HG03060 (cell line): ENCODE data around the gene TEX19.

Experiments
- ATAC-seq: cut with Tn5 transposase; IDR thresholded peaks from one replicate; pipeline ENCODE4 v1.9.1; 2021; ENCODE audit warnings: low read depth, moderate number of reproducible peaks; ENCODE audit not compliant: unreplicated experiment

Gene TEX19

DNA sequence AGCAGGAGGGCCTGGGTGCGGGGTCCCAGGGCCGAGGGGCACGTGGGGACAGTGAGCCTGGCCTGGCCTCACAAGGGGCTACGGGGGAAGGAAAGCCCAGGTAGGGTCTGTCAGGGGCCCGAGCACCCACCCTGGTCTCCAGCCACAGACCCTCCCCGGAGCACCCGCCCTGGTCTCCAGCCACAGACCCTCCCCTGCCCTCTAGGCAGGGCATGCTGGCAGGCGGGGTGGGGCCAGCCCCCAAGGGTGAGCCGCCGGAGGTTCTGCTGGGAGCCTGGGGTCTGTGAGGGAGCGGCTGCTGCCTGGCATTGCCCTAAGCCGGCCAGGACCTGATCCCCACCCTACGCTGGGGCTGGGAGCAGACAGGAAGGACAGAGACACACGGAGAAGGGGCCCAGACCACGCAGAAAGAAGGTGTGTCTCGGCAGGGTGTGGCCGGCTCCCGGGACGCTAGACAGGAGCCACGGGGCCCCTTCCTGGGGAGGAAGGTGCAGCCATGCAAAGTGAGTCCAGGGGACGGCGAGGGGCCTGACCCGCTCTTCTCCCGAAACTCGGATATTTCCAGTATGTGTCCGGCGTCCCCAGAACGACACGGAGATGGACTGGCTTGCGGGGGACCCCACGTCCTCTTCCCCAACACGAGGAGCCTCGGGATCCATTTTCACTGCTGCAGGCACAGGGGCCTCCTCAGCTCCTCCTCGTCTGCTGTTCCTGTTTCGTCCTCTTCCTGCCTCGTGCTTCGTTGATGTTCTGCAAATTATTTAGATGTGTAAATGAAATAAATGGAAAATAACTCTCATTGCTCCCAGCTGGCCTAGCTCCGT, 28.0 kb downstream of the TEX19 start:
- no peak for ATAC-seq

DNA sequence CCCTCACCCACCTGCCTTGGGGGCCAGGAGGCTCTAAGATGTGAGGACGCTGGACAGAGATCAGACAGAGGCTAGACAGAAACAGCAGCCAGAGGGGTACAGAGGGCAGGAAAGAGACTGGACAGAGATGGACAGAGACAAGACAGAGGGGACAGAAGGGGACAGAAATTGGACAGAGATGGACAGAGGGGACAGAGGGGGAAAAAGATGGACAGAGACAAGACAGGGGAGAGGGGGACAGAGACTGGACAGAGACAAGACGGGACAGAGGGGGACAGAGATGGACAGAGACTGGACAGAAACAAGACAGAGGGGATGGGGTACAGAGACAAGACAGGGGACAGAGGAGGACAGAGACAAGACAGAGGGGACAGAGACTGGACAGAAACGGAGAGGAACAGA, 28.7 kb downstream of the TEX19 start:
- ATAC-seq: no peak

DNA sequence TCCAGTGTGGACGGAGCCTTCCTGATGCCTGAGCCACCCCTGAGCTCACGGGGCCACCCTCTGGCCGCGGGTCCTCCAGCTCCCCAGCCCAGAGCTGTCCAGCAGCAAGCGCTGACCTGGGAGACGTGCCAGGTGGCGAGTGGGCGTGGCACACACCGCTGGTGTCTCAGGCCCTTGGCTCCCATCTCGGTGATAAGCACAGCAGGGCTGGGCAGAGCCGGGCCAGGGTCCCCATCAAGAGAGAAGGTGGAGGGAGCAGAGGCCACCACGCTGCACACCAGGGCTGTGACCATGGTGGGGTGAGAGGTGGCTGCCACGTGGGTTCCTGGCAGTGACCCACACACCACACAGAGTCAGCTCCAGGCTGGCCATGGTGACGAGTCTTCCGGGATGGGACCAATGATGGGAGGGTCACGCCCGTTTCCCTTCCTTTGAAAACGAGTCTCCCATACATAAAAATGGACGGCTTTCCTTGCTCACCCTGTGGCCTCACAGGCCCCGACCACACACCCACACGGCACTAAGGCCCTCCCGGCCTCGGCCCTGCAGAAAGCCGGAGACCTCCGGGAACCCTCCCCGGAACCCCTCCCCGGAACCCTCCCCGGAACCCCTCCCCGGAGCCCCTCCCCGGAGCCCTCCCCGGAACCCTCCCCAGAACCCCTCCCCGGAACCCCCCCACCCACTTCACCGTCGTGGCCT, 29.3 kb downstream of the TEX19 start:
- no peak for ATAC-seq

DNA sequence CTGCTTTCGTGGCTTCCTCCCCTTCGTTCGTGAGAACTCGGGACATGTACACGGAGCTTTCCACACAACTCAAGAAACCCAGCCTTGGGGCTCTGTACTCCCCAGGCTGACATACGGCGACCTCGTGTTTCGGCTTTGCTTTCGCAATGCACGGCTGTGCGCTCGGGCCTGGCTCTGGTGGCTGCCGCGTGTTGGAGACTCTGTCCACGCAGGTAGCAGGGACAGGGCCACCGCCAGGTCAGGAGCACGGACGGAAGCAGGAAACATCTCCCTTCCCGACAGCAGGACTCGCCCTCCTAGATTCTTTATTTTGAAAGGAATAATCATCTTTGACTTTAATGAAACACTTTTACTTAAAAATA, 29.9 kb downstream of the TEX19 start:
- ATAC-seq: no peak

DNA sequence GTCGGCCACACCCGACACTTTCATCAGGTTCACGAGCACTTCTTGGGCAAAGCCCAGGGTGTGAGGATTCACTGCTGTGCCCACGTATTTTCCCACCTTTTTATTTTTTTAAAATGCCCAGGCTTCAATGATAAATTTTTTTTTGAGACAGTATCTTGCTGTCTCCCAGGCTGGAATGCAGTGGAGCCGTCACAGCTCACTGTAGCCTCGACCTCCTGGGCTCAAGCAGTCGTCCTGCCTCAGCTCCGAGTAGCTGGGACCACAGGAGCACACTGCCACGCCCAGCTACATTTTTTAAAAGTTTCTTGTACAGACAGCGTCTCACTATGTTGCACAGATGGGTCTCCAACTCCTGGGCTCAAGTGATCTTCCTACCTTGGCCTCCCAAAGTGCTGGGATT, 30.3 kb downstream of the TEX19 start:
- ATAC-seq: no peak

DNA sequence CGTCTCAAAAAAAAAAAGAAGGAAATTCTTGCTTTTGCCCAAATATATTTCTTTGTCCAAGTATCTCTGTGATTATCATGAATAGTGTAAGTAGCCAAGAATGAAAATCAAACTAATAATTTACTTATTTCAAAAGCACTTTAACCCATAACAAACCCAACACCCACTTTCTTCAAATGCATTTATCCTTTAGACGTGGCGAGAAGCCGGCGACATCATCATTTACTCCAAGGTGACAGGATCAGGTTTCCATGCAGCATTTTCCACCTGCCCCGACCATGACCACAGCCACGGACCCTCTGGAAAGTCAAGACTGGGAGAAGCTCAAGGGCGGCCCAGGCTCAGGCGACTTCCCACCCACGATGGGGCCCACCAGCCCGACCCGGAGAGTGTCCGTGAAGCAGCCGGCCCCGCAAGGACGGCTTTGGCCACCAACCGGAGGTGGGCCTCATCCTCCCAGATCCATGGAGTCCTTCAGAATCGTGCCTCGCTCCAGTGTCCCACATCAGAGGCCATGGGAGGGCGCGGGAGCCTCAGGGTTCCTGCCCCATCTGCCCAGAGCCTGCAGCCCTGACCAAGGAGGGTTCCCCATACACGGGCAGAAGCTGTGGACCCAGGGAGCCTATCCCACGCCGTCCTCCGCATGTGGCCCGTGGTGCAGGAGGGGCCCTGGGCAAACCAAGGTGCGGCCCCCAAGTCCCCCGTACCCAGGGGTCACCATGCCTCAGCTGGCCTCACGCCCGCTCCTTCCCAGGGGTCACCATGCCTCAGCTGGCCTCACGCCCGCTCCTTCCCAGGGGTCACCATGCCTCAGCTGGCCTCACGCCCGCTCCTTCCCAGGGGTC, 31.2 kb downstream of the TEX19 start:
- no peak for ATAC-seq

DNA sequence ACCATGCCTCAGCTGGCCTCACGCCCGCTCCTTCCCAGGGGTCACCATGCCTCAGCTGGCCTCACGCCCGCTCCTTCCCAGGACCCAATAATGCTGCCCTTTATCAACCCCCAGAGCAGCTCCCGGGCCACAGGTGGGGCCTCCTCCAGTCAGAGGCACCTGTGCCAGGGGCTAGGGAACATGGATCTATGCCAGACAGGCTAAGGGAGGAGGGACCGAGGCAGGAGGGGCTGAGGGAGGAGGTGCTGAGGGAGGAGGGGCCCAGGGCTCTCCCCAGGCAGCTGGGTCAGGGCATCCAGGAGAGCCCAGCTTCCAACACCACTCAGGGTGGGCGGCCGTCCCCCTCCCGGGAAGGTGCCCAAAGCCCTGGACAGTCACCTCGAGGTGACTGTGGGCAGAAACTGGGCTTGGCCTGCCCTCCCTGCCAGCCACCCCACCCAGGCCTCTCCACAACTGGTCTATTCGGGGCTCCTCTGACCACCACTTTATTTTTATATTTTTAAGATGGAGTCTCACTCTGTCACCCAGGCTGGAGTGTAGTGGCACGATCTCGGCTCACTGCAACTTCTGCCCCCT, 31.9 kb downstream of the TEX19 start:
- no peak for ATAC-seq

DNA sequence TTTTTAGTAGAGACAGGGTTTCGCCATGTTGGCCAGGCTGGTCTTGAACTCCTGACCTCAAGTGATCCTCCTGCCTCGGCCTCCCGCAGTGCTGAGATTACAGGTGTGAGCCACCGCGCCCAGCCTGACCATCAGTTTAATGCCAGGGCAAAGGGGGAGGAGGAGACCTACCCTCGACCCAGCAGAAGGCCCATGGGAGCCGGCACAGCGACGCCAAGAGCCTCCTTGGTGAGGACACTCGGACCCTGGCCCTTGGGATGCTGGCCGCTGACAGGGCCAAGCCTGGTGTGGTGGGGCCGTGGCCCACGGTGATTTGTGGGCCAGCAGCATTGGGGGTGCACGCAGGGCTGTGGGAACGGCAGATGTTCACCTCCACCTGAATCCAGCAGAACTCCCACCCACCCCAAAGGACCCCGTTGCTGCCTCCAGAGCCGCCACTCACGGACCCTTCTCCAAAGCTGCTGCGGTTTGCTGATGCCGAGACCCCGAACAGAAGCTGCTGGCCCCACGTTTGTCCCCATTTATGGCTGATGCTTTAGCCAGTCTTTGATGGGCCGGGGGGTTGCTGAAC, 32.5 kb downstream of the TEX19 start:
- no peak for ATAC-seq

DNA sequence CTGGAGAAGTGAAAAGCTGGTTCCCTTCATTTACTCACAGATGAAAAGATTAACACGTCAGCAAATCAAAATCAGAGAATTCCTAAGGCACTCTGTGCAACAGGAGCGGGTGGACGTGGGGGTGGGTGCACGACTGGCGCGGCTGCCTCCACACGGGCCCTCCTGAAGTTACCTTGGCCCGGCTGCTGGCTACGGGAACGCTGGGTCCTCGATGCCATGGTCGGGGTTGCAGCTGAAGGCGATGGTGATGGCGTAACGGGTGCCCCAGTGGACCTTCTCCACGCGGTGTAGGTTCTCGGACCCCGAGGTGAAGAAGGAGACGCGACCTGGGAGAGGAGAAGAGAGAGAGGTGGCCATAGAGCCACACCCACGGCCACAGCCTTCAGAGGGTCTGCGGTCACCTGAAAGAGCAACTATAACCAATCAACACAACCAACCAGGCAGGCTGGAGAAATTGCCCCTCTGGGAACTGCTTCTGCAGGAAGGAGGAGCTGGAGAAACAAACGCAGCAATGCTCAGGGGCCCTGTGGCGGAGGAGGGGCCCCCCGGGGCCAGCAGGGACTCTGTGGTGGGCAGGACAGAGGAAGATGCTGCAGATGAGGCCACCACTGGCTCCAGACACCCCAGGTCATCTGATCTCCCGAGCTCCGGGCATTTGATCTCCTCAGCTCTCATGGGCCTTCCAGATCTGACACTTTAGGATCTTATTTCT, 33.3 kb downstream of the TEX19 start:
- no peak for ATAC-seq

DNA sequence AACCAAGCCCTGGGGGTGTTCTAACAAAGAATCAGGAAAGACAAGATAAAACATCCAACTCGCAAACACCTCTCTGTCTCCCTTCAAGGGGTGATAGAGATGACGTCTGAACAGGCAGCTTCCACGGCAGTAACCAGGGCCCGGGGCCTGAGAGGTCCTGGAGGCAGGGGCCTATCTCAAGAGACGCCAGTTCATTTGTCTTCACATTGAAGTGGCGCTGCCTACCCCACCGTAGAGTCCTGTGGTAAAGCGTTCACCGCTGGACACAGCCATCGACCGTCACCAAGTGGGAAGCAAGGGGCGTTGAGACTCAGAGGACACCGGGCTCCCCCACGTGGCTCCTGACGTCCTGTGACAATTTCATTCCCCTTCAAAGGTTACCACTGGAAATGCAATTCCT, 33.9 kb downstream of the TEX19 start:
- ATAC-seq: no peak

DNA sequence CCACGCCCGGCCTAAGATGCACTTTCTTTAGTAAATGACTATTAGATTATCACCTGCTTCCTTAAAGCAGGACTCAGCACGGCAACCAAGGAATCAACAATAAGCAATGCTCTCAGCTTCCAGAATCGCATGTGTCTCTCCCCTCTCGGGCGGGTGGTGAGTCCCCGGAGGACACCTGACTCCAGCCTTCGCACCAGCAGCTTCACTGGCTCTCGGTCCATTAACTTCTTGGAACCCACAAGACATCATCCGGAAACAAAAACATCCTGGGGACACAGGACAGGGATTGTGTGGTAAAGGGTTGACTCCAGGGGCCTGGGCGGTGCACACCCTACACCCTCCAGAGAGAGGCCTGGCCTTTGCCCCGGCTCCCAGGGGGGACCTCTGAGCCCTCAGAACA, 35.2 kb downstream of the TEX19 start:
- ATAC-seq: no peak

DNA sequence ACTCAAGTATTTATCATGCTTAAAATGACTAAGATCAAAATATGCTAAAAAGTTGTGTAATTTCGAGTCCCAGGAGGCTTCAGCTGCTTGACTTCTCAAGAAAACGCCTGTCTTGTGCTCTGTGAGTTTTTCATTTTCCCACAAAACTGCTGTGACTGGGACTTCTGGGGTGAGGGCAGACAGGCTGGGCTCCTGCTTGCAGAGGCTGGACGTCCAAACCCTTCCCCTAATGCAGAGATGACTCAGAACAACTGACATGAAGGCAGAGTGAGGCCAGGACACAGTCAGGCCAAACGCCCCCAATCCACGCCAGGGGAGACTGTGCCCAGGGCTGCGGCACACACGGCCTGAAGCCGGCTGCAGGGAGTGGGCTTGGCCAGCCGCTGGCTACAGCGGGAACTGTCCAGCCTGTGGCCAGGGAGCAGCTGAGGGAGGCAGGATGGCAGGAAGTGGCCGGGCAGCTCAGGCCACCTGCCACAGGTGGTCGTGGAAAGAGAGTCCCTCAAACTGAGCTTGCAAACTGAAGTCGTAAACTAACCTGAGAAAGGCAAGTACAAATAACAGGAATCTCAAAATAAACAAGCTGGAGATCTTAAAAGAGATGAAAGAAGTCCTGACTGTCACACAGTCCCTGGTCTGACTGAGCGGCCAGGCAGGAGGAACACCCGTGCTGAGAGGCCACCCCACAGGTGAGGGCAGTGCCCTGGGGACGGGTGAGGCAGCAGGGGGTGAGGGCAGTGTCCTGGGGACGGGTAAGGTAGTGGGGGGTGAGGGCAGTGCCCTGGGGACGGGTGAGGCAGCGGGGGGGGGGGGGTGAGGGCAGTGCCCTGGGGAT, 37.8 kb downstream of the TEX19 start:
- no peak for ATAC-seq

DNA sequence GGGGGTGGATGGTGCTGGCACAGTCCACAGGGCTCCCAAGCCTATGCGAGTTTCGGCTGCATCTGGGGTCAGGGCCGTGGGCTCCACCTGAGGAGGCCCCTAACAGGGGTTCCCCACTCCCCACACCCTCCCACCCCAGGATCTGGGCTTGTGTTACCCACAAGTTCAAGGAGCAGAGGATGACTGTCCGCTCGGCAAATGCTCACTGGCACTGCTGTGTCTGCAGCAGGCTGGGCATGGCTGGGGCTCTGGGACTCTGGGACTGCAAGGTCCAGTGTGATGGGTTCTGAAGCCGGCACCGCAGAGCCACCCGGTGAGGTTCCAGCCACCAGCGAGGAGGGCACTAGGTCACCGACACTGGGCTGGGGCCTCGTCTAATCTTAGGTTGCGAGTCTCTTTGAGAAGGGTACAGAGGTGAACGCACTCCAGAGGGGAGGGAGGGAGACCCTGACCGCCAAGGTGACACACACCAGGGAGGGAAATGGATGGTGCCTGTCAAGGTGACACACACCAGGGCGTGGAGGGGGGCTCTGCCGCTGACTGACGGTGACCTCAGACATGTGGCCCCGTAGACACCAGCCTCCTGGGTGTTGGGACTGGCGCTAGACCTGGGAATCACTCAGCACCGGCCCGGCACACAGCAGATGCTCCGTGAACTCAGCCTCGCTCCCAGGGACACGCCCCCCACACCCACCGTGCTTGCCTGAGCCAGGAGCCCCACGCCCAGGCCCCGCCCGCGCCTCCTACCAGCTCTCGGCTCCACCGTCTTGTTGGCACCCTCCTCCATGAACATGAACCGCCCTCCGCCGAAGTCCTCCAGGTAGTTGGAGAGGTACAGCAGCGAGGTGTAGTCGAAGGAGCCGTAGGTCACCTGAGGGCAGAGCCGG, 38.6 kb downstream of the TEX19 start:
- ATAC-seq: no peak

DNA sequence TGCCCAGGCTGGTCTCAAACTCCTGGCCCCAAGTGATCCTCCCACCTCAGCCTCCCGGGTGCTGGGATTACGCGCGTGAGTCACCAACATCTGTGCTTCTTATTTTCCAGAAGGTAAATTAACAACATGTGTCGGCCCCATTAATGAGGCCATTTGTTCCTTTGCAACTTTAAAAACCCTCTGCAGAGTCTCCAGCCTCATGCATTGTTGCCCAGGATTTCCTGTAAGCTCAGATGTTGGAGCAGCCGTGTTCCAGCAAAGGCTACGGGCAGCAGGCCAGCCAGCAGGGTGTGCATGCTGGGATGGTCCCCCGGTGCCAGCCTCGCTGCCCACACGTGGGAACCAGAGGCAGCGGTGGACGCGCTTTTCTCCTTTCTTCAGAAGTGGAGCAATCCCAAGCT, 40.0 kb downstream of the TEX19 start:
- ATAC-seq: no peak

DNA sequence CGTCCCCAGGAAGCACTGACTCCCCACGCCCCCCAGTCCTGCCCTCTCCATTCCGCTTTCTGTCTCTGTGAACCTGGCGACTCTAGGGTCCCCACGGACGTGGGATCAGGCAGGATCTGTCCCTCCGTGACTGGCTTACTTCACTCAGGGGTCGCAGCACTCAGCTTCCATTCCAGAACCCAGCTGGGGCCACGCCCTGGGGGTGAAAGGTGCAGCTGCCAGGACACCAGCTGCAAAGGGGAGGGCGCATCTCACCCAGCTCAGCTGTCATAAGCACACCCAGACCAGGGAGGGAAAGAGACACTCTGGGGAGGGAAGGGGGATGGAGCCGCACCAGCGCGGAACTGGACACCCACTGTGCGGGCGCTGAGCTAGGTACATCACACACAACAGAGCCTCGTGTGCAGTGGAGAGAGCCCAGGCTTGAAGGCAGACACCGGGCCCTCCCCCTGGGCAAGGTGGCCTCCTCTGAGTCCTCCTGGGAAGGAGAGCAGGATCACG, 40.6 kb downstream of the TEX19 start:
- no peak for ATAC-seq

DNA sequence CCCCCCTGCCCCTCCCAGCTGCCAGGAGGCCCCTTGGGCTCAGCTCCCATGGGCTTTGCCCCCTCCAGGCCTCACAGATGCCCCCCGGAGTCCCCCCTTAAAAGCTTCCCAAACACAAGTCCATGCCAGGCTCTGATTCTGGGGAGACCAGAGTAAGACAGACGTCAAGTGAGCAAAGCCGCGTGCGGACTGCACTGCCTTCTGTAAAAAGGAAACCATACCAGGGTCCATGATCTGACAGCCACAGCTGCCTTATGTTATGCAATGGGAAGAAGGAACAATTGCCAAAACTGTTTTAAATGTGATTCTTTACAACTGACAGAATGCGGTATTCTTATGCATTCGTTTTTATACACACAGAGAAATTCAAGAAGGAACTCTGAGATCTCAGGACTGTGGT, 41.2 kb downstream of the TEX19 start:
- ATAC-seq: no peak

DNA sequence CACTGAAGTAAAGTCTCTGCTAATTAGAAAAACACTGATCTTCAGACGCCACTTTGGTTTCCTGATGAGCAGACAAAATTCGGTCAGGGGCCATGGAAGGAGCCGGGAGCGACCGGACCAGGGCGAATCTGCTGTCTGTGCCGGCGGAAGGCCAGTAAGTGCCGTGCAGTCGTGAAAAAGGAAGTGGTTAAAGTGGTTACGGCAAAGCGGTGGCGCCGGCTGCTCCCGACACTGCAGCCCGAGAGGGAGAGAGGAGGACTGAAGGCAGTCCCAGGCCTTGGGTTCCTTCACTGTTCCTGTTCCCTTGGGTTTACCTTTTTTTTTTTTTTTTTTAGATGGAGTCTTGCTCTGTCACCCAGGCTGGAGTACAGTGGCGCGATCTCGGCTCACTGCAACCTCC, 41.8 kb downstream of the TEX19 start:
- ATAC-seq: no peak

DNA sequence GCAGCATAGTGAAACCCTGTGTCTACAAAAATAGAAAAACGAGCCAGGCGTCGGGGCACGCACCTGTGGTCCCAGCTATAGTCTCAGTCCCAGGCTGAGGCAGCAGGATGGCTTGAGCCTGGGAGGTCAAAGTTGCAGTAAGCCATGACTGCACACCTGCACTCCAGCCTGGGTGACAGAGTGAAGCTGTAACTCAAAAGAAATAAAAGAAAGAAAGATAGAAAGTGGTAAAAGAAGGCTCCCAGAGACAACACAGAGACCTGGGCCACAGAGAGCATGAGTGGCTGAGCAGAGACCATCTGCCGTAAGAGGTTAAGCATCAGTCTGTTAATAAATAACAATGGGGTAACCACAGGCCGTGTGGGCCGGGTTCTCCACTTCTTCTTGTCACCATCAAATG, 43.8 kb downstream of the TEX19 start:
- no peak for ATAC-seq
